ENCODE data around the gene EPB41L3.

- no peak for TF ChIP-seq EP300 (IDR thresholded peaks at IDR 0.05; ENCODE audit: low read depth)
- TF ChIP-seq, protein P1, sequence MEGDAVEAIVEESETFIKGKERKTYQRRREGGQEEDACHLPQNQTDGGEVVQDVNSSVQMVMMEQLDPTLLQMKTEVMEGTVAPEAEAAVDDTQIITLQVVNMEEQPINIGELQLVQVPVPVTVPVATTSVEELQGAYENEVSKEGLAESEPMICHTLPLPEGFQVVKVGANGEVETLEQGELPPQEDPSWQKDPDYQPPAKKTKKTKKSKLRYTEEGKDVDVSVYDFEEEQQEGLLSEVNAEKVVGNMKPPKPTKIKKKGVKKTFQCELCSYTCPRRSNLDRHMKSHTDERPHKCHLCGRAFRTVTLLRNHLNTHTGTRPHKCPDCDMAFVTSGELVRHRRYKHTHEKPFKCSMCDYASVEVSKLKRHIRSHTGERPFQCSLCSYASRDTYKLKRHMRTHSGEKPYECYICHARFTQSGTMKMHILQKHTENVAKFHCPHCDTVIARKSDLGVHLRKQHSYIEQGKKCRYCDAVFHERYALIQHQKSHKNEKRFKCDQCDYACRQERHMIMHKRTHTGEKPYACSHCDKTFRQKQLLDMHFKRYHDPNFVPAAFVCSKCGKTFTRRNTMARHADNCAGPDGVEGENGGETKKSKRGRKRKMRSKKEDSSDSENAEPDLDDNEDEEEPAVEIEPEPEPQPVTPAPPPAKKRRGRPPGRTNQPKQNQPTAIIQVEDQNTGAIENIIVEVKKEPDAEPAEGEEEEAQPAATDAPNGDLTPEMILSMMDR (IDR thresholded peaks at IDR 0.05), result no peak
- TF ChIP-seq POLR2AphosphoS5 (IDR thresholded peaks at IDR 0.05), result no peak
- no peak for TF ChIP-seq POLR2A (IDR thresholded peaks at IDR 0.05)
Measured at GRCh38 chr18:5574843-5575242, 31.0 kb upstream of the EPB41L3 start.
